G401 (cell line): Measurements from ENCODE around the gene PEX14. TPM values are rescaled to one million over a fixed set of nuclear protein-coding genes. Genes with fewer than 3 reads are reported as not detected.
A peak's percentile ranks its signal among the peaks of the same experiment; 100 is the strongest.
"Not testable (repeated sequence)": the region's sequence is repeated elsewhere in the genome, so short reads cannot be mapped to it uniquely, and the experiment has no call there.

Experiments used
- DNase-seq: peaks from one replicate; pipeline ENCODE4 v3.0.0-alpha.2; 2015; ENCODE audit warnings: low spot score
- in situ Hi-C: cut with HindIII; loops from 2 replicates; pipeline ENCODE4 v1.10.0; 2016; ENCODE audit warnings: low sequenced_read_pairs, mixed read lengths
- total RNA-seq: library from RNA; depleted of rRNA; stranded (reverse); fragments of >200 nt; shearing (Covaris generic); gene quantifications from 2 replicates; pipeline ENCODE4 v1.2.3, GENCODE V29; 2014; rRNA removed

Gene PEX14
- total RNA-seq, result 33.4 and 34.7 TPM in 2 replicates

- in situ Hi-C loops, result no loop called here
- peak; percentile 87 for DNase-seq
Measured at GRCh38 chr1:10474613-10475507, at the start of gene PEX14. TSS of gene PEX14 (plus strand) at chr1:10474950. CDS start at chr1:10474967, 17 bp downstream.

GRCh38 chr1:10425826-10426534 lies 48.8 kb upstream of the PEX14 start:
- DNase-seq, in situ Hi-C loops: not testable (repeated sequence)

- DNase-seq, in situ Hi-C loops: not testable (repeated sequence)
Measured at GRCh38 chr1:10426535-10426848, 48.3 kb upstream of the PEX14 start.

GRCh38 chr1:10428984-10429383 lies 45.8 kb upstream of the PEX14 start:
- in situ Hi-C loops, result no loop called here
- no peak for DNase-seq

GRCh38 chr1:10429868-10430215 lies 44.9 kb upstream of the PEX14 start:
- in situ Hi-C loops, result no loop called here

GRCh38 chr1:10430216-10431069 lies 44.3 kb upstream of the PEX14 start, which contains the start of gene CENPS:
TSS of gene CENPS (plus strand) at chr1:10430433. CDS start at chr1:10430518, 85 bp downstream.
- in situ Hi-C loops, result no loop called here
- DNase-seq, result peak; percentile 83

More at GRCh38 chr1:10429868-10430215, 44.9 kb upstream of the PEX14 start:
- no peak for DNase-seq

- in situ Hi-C loops, result no loop called here
- DNase-seq, result no peak
Measured at GRCh38 chr1:10431070-10431730, 43.5 kb upstream of the PEX14 start.

GRCh38 chr1:10432910-10433700 lies 41.6 kb upstream of the PEX14 start:
- no peak for DNase-seq
- in situ Hi-C loops, result no loop called here

- in situ Hi-C loops, result no loop called here
- no peak for DNase-seq
Measured at GRCh38 chr1:10433790-10434189, 41.0 kb upstream of the PEX14 start.

- in situ Hi-C loops, result no loop called here
- no peak for DNase-seq
Measured at GRCh38 chr1:10434590-10434989, 40.2 kb upstream of the PEX14 start.

- no peak for DNase-seq
- in situ Hi-C loops, result no loop called here
Measured at GRCh38 chr1:10437052-10437451, 37.7 kb upstream of the PEX14 start.

- in situ Hi-C loops, result no loop called here
- no peak for DNase-seq
Measured at GRCh38 chr1:10438677-10439163, 36.0 kb upstream of the PEX14 start.

- in situ Hi-C loops, result no loop called here
- DNase-seq, result no peak
Measured at GRCh38 chr1:10440305-10440704, 34.4 kb upstream of the PEX14 start.

GRCh38 chr1:10440794-10441193 lies 34.0 kb upstream of the PEX14 start:
- in situ Hi-C loops, result no loop called here
- DNase-seq, result no peak

GRCh38 chr1:10444248-10444647 lies 30.5 kb upstream of the PEX14 start:
- in situ Hi-C loops, result no loop called here

GRCh38 chr1:10444795-10445397 lies 29.9 kb upstream of the PEX14 start:
- DNase-seq, result no peak
- in situ Hi-C loops, result no loop called here

More at GRCh38 chr1:10444248-10444647, 30.5 kb upstream of the PEX14 start:
- DNase-seq, result no peak

- no peak for DNase-seq
- in situ Hi-C loops, result no loop called here
Measured at GRCh38 chr1:10446790-10447422, 27.8 kb upstream of the PEX14 start.
